Neuronal stem cell (in vitro differentiated cells): ENCODE results near the gene MCEMP1.

Source experiments
- DNase-seq: peaks from one replicate; pipeline ENCODE4 v3.0.0-alpha.2; 2013; ENCODE audit warnings: low spot score
- H2AFZ ChIP-seq: one replicate; pipeline ENCODE4 v1.6.1; 2013; ENCODE audit warnings: mild to moderate bottlenecking, low read length, inconsistent platforms
- H2AK5ac ChIP-seq: 2 replicates; pipeline ENCODE4 v1.6.1; 2013; ENCODE audit warnings: low read depth, mild to moderate bottlenecking, inconsistent platforms, low read length, moderate library complexity, mixed read lengths
- H2BK120ac ChIP-seq: 2 replicates; pipeline ENCODE4 v1.6.1; 2013; ENCODE audit warnings: low read depth, mild to moderate bottlenecking, inconsistent platforms, low read length, moderate library complexity, mixed read lengths
- H2BK12ac ChIP-seq: one replicate; pipeline ENCODE4 v1.6.1; 2013; ENCODE audit warnings: low read length, inconsistent platforms
- H2BK15ac ChIP-seq: 2 replicates; pipeline ENCODE4 v1.6.1; 2013; ENCODE audit warnings: mild to moderate bottlenecking, low read length, inconsistent platforms, mixed read lengths
- H2BK5ac ChIP-seq: one replicate; pipeline ENCODE4 v1.6.1; 2013; ENCODE audit warnings: inconsistent platforms, mild to moderate bottlenecking, low read length, moderate library complexity
- H3K14ac ChIP-seq: one replicate; pipeline ENCODE4 v1.6.1; 2013; ENCODE audit warnings: low read length, inconsistent platforms
- H3K18ac ChIP-seq: 2 replicates; pipeline ENCODE4 v1.6.1; 2013; ENCODE audit warnings: low read length, inconsistent platforms
- H3K23ac ChIP-seq: 2 replicates; pipeline ENCODE4 v1.6.1; 2013; ENCODE audit warnings: low read depth, mild to moderate bottlenecking, mixed read lengths, low read length, inconsistent platforms; ENCODE audit not compliant: poor library complexity
- H3K27ac ChIP-seq: replicated peaks from 3 replicates; pipeline ENCODE4 v1.5.1; 2013; ENCODE audit warnings: low read length, inconsistent platforms
- H3K27me3 ChIP-seq, 3 experiments: 2 replicates each; pipeline ENCODE4 v1.6.1; 2013; ENCODE audit warnings: low read length in 3 of 3, mild to moderate bottlenecking in 2 of 3, inconsistent platforms in 1 of 3, low read depth in 1 of 3, mixed read lengths in 1 of 3, moderate library complexity in 1 of 3; ENCODE audit not compliant: control insufficient read depth in 3 of 3, insufficient read depth in 3 of 3
- H3K36me3 ChIP-seq, 2 donors: replicated peaks in 1 of 2; 2 replicates each; pipeline ENCODE4 v1.6.1; 2013; ENCODE audit warnings: low read length in 2 of 2; ENCODE audit not compliant: control insufficient read depth in 2 of 2, insufficient read depth in 2 of 2
- H3K4ac ChIP-seq: 2 replicates; pipeline ENCODE4 v1.6.1; 2013; ENCODE audit warnings: inconsistent platforms, mild to moderate bottlenecking, low read length, moderate library complexity
- H3K4me1 ChIP-seq, 2 donors: 1 replicate in 1 of 2; 2 replicates in 1 of 2; pipeline ENCODE4 v1.6.1; 2013; ENCODE audit warnings: low read length in 2 of 2, low read depth in 1 of 2; ENCODE audit not compliant: control insufficient read depth in 2 of 2, insufficient read depth in 1 of 2
- H3K4me2 ChIP-seq: one replicate; pipeline ENCODE4 v1.6.1; 2013; ENCODE audit warnings: mild to moderate bottlenecking, low read length, inconsistent platforms; ENCODE audit not compliant: insufficient read depth, poor library complexity, severe bottlenecking
- H3K4me3 ChIP-seq, 2 donors: 2 replicates each; pipeline ENCODE4 v1.5.1; 2013; ENCODE audit warnings: low read length in 2 of 2, mild to moderate bottlenecking in 2 of 2, inconsistent platforms in 1 of 2, moderate library complexity in 1 of 2
- H3K79me1 ChIP-seq: one replicate; pipeline ENCODE4 v1.6.1; 2013; ENCODE audit warnings: low read depth, mild to moderate bottlenecking, inconsistent platforms, low read length, moderate library complexity
- H3K9ac ChIP-seq: one replicate; pipeline ENCODE4 v1.6.1; 2013; ENCODE audit warnings: mild to moderate bottlenecking, low read depth, low read length, inconsistent platforms; ENCODE audit not compliant: poor library complexity
- H3K9me3 ChIP-seq, 2 donors: replicated peaks in 1 of 2; 2 replicates each; pipeline versions ENCODE3 to v1.6.1; 2013; ENCODE audit warnings: low read length in 2 of 2, mild to moderate bottlenecking in 2 of 2, inconsistent platforms in 1 of 2, low read depth in 1 of 2, mixed read lengths in 1 of 2, moderate library complexity in 1 of 2; ENCODE audit not compliant: control insufficient read depth in 2 of 2, insufficient read depth in 1 of 2
- H4K8ac ChIP-seq: one replicate; pipeline ENCODE4 v1.6.1; 2013; ENCODE audit warnings: low read depth, mild to moderate bottlenecking, inconsistent platforms, low read length, moderate library complexity
- H4K91ac ChIP-seq: one replicate; pipeline ENCODE4 v1.6.1; 2013; ENCODE audit warnings: low read length, low read depth, mild to moderate bottlenecking, inconsistent platforms; ENCODE audit not compliant: poor library complexity
- WGBS, 2 donors: extraction: QIAGEN DNeasy Blood & Tissue Kit; methylation state at CpG; one replicate each; pipeline ENCODE4 v1.1.7; 2013; ENCODE audit warnings: missing lambda C conversion rate in 2 of 2, mixed read lengths in 1 of 2; ENCODE audit not compliant: insufficient read length in 2 of 2, insufficient replicate concordance in 1 of 2; ENCODE audit errors: extremely low coverage in 2 of 2; 5-methylcytosine and 5-hydroxymethylcytosine counted together

The MCEMP1 gene

GRCh38 chr19:7631577-7631976 is 45.3 kb upstream of the MCEMP1 start:
- H3K27ac ChIP-seq: no peak overlapping the region
- peaks cover 8 to 14% of the 10 kb centered on the region in 2 donors for H3K4me1 ChIP-seq
- no peak overlapping the region for H3K9ac ChIP-seq
- WGBS, 2 donors: no CpG with 5 or more reads among the region's 12 CpGs
- H2AK5ac ChIP-seq: no peak overlapping the region
- no peak overlapping the region for H2AFZ ChIP-seq
- H2BK120ac ChIP-seq: no peak overlapping the region
- H3K4ac ChIP-seq: no peak overlapping the region
- no peak overlapping the region for H3K23ac ChIP-seq
- no peak overlapping the region for H4K91ac ChIP-seq
- no peak overlapping the region for H4K8ac ChIP-seq
- no peak for DNase-seq
- H3K9me3 ChIP-seq: no peaks in the 10 kb centered on the region
- H3K14ac ChIP-seq: peak overlapping the region; percentile 14
- H3K36me3 ChIP-seq: peaks cover 6 to 13% of the 10 kb centered on the region in 2 donors
- H3K4me3 ChIP-seq: no peak overlapping the region
- no peak overlapping the region for H2BK12ac ChIP-seq
- H2BK5ac ChIP-seq: no peak overlapping the region
- peaks cover 0 to 11% (median 8%) of the 10 kb centered on the region in 3 experiments for H3K27me3 ChIP-seq
- no peak overlapping the region for H3K18ac ChIP-seq
- H3K79me1 ChIP-seq: peaks cover 28% of the 10 kb centered on the region
- no peak overlapping the region for H3K4me2 ChIP-seq
- no peak overlapping the region for H2BK15ac ChIP-seq

DNA sequence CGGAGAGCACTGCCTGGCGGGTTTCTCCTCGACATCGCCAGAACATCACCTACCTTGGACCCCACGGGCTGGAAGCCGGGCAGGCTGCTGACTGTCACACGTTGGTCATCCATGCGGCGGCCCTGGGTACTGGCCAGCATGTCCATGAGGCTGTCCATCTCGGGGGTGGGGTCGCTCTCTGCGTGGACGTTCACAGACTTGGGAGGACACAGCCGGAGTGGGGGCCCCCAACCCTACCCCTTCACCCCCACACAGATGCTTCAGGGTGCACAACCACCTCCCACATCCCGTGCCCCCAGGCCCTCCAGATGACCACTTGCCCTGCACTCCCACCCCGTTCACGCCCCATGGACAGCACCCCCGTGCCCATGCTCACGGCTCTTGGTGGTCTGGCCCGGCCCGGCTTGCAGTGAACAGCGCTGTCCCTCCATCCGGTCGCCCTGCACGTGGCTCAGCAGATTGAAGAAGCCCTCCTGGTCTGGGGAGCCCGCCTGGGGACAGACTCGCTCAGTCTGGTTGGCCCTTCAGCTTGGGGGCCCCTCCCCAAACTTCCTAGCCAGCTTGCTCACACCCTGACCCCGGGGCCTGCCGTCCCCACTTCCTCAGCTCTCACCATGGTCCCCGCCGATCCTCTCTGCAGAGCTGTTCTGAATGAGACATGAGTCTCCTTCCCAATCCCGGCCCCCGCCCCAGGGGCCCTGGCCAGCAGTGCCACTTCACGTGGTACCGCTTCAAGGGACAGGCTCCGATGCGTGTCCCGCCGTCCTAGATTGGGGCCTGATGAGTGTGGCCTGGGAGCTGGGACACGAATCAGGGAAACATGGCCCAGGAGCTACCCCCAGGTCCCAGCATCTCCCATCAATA is 44.3 kb upstream of the MCEMP1 start:
- Histone ChIP-seq H2BK15ac (no peak overlapping the region), H2AK5ac (no peak overlapping the region), H3K14ac (no peak overlapping the region), H3K4me3 (no peak overlapping the region), H3K36me3 (peaks cover 1 to 4% of the 10 kb centered on the region in 2 donors), H4K8ac (no peak overlapping the region), H3K9me3 (no peaks in the 10 kb centered on the region), H3K27me3 (peaks cover 0 to 17% (median 8%) of the 10 kb centered on the region in 3 experiments), H3K18ac (no peak overlapping the region), H2BK5ac (peak overlapping the region; percentile 24), H3K4me2 (no peak overlapping the region), H4K91ac (no peak overlapping the region), H2BK12ac (no peak overlapping the region), H3K23ac (no peak overlapping the region), H3K4me1 (peaks cover 8 to 16% of the 10 kb centered on the region in 2 donors), H3K9ac (peak overlapping the region; percentile 21), H2AFZ (no peak overlapping the region), H3K79me1 (peaks cover 20% of the 10 kb centered on the region), H3K27ac (no peak overlapping the region), H3K4ac (no peak overlapping the region), H2BK120ac (no peak overlapping the region)
- no CpG with 5 or more reads among the region's 40 CpGs for WGBS, 2 donors
- DNase-seq: no peak

GRCh38 chr19:7633698-7634097 is 43.2 kb upstream of the MCEMP1 start, which contains the start of gene PCP2:
PCP2 (minus strand) TSS chr19:7633719; CDS start chr19:7633457, 262 bp downstream.
- no peak within 1 kb of the TSS for H2AFZ ChIP-seq
- H3K9me3 ChIP-seq: no peaks in the 10 kb centered on the region
- WGBS, 2 donors: no CpG with 5 or more reads among the region's 2 CpGs
- peaks cover 0 to 24% (median 8%) of the 10 kb centered on the region in 3 experiments for H3K27me3 ChIP-seq
- DNase-seq: no peak
- H2AK5ac ChIP-seq: no peak within 1 kb of the TSS
- H3K79me1 ChIP-seq: peaks cover 18% of the 10 kb centered on the region
- H4K91ac ChIP-seq: no peak within 1 kb of the TSS
- H4K8ac ChIP-seq: no peak within 1 kb of the TSS
- no peak within 1 kb of the TSS for H2BK12ac ChIP-seq
- H3K4ac ChIP-seq: no peak within 1 kb of the TSS
- H3K18ac ChIP-seq: no peak within 1 kb of the TSS
- peak within 1 kb of the TSS; percentile 13 for H2BK5ac ChIP-seq
- no peak within 1 kb of the TSS for H2BK15ac ChIP-seq
- H3K9ac ChIP-seq: peak within 1 kb of the TSS; percentile 21
- no peak within 1 kb of the TSS for H3K4me3 ChIP-seq
- H2BK120ac ChIP-seq: no peak within 1 kb of the TSS
- H3K14ac ChIP-seq: peak within 1 kb of the TSS; percentile 71
- H3K4me1 ChIP-seq: peaks cover under 1 to 12% of the 10 kb centered on the region in 2 donors
- H3K4me2 ChIP-seq: no peak within 1 kb of the TSS
- no peak within 1 kb of the TSS for H3K27ac ChIP-seq
- H3K23ac ChIP-seq: no peak within 1 kb of the TSS
- peaks cover 1 to 3% of the 10 kb centered on the region in 2 donors for H3K36me3 ChIP-seq

DNA sequence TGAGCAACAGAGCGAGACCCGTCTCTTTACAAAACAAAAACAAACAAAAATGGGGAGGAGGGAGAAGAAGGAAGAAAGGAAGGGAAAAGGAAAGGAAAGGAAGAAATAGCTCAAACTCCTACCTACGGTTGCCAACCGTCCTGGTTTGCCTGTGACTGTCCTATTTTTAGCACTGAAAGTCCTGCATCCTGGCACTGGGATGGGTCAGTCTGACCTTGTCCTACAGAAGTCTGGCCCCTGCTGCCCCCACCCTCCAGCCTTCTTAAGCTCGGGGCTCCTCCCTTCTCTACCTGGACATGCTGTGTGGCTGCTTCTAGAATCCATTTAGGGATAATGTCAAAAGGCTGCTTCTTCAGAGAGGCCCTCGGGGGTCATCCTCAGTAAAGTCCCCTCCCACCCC is 41.2 kb upstream of the MCEMP1 start:
- no peak overlapping the region for H2BK5ac ChIP-seq
- H3K27me3 ChIP-seq: peaks cover 0 to 24% (median 11%) of the 10 kb centered on the region in 3 experiments
- H2BK12ac ChIP-seq: no peak overlapping the region
- H3K23ac ChIP-seq: no peak overlapping the region
- H3K9me3 ChIP-seq: peaks cover 0 to 8% of the 10 kb centered on the region in 2 donors
- peaks cover 3 to 5% of the 10 kb centered on the region in 2 donors for H3K36me3 ChIP-seq
- DNase-seq: no peak
- no peak overlapping the region for H3K4ac ChIP-seq
- H3K4me2 ChIP-seq: no peak overlapping the region
- peaks cover 0 to 9% of the 10 kb centered on the region in 2 donors for H3K4me1 ChIP-seq
- WGBS, 2 donors: no CpG with 5 or more reads among the region's 6 CpGs
- H3K27ac ChIP-seq: no peak overlapping the region
- no peak overlapping the region for H2BK120ac ChIP-seq
- no peak overlapping the region for H3K18ac ChIP-seq
- H2AK5ac ChIP-seq: no peak overlapping the region
- no peak overlapping the region for H3K9ac ChIP-seq
- H2BK15ac ChIP-seq: no peak overlapping the region
- no peak overlapping the region for H2AFZ ChIP-seq
- H3K79me1 ChIP-seq: peaks cover 9% of the 10 kb centered on the region
- H3K4me3 ChIP-seq: no peak overlapping the region
- no peak overlapping the region for H4K8ac ChIP-seq
- H3K14ac ChIP-seq: no peak overlapping the region
- no peak overlapping the region for H4K91ac ChIP-seq
